ENCODE data around the gene SS18. TPM values are rescaled to one million over a fixed set of nuclear protein-coding genes. Genes with fewer than 3 reads are reported as not detected.

The SS18 gene
- total RNA-seq, 4 donors from 2014 or later = 108 to 287 (median 123) TPM

- 61 to 65% methylated on average over 1 of the region's 1 CpG for WGBS, 2 donors
- no peak for DNase-seq (ENCODE audit: low spot score in 2 of 2)
- intact Hi-C loops (cut with DNase I; ENCODE audit: low total_unique reads) = no loop called here
These were observed 108.3 kb downstream of the SS18 start for GRCh38 chr18:25982153-25982552.

GRCh38 chr18:25979369-25980040, 110.9 kb downstream of the SS18 start:
- no peak for DNase-seq (ENCODE audit: low spot score in 2 of 2)
- no peak for TF ChIP-seq CTCF (IDR thresholded peaks at IDR 0.05)
- TF ChIP-seq POLR2A (IDR thresholded peaks at IDR 0.05) = no peak
- intact Hi-C loops (cut with DNase I; ENCODE audit: low total_unique reads) = no loop called here
- H3K4me3 ChIP-seq (ENCODE audit: low read depth, poor library complexity, severe bottlenecking) = no peak overlapping the region
- 35 to 46% methylated on average over 2 of the region's 2 CpGs for WGBS, 2 donors

More at GRCh38 chr18:25982153-25982552, 108.3 kb downstream of the SS18 start:
- H3K4me3 ChIP-seq (ENCODE audit: low read depth, poor library complexity, severe bottlenecking) = no peak overlapping the region
- TF ChIP-seq CTCF (IDR thresholded peaks at IDR 0.05) (no peak), POLR2A (IDR thresholded peaks at IDR 0.05) (no peak)

GRCh38 chr18:25976554-25976953, 113.9 kb downstream of the SS18 start:
- intact Hi-C loops (cut with DNase I; ENCODE audit: low total_unique reads) = no loop called here
- DNase-seq (ENCODE audit: low spot score in 2 of 2) = no peak
- WGBS, 2 donors = 65 to 73% methylated on average over 2 of the region's 2 CpGs
- no peak overlapping the region for H3K4me3 ChIP-seq (ENCODE audit: low read depth, poor library complexity, severe bottlenecking)
- TF ChIP-seq POLR2A (IDR thresholded peaks at IDR 0.05) (no peak), CTCF (IDR thresholded peaks at IDR 0.05) (no peak)

GRCh38 chr18:25974630-25975077, 115.8 kb downstream of the SS18 start:
- intact Hi-C loops (cut with DNase I; ENCODE audit: low total_unique reads) = no loop called here
- DNase-seq (ENCODE audit: low spot score in 2 of 2) = no peak
- 76 to 77% methylated on average over 1 of the region's 1 CpG for WGBS, 2 donors
- H3K4me3 ChIP-seq (ENCODE audit: low read depth, poor library complexity, severe bottlenecking) = no peak overlapping the region
- no peak for TF ChIP-seq POLR2A (IDR thresholded peaks at IDR 0.05)
- no peak for TF ChIP-seq CTCF (IDR thresholded peaks at IDR 0.05)

Other genes starting within 250 kb of the SS18 start
- not detected for gene PSMA8, start 43.3 kb upstream of the SS18 start, total RNA-seq
- 10 to 100 TPM; 12.5 to 23.6 (median 17.1) TPM for gene TAF4B, start 135.8 kb upstream of the SS18 start, total RNA-seq

Measured in lower leg skin (tissue), 4 donors.